ENCODE results near the gene ZNF362.

ZNF362 gene

DNA sequence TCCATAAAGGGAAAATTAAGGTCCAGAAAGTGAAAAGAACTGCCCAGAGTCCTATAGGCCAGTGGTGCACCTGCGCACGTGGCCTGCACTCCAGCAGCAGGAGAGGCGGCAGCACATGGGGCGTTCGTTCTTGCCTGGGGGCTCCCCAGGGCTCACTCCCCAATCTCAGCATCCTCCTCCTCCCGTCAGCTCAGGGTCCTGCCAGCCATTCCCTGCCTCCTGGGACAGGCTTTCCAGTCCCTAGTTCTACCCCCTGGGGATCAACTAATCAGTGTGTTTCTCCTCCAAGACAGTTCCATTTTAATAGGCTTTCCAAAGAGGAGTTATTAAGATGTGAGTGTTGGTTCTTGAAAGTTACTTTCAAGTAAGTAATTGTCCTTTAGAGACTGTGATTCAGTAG, 65.8 kb downstream of the ZNF362 start:
- in situ Hi-C loops (cut with MboI; ENCODE audit: low sequenced_read_pairs, unreplicated experiment): no loop called here
- no peak for DNase-seq (ENCODE audit: low spot score)
- TF ChIP-seq, protein P1, sequence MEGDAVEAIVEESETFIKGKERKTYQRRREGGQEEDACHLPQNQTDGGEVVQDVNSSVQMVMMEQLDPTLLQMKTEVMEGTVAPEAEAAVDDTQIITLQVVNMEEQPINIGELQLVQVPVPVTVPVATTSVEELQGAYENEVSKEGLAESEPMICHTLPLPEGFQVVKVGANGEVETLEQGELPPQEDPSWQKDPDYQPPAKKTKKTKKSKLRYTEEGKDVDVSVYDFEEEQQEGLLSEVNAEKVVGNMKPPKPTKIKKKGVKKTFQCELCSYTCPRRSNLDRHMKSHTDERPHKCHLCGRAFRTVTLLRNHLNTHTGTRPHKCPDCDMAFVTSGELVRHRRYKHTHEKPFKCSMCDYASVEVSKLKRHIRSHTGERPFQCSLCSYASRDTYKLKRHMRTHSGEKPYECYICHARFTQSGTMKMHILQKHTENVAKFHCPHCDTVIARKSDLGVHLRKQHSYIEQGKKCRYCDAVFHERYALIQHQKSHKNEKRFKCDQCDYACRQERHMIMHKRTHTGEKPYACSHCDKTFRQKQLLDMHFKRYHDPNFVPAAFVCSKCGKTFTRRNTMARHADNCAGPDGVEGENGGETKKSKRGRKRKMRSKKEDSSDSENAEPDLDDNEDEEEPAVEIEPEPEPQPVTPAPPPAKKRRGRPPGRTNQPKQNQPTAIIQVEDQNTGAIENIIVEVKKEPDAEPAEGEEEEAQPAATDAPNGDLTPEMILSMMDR (IDR thresholded peaks at IDR 0.05; ENCODE audit: borderline replicate concordance, control extremely low read depth, extremely low read depth, insufficient read depth, missing control alignments): no peak

DNA sequence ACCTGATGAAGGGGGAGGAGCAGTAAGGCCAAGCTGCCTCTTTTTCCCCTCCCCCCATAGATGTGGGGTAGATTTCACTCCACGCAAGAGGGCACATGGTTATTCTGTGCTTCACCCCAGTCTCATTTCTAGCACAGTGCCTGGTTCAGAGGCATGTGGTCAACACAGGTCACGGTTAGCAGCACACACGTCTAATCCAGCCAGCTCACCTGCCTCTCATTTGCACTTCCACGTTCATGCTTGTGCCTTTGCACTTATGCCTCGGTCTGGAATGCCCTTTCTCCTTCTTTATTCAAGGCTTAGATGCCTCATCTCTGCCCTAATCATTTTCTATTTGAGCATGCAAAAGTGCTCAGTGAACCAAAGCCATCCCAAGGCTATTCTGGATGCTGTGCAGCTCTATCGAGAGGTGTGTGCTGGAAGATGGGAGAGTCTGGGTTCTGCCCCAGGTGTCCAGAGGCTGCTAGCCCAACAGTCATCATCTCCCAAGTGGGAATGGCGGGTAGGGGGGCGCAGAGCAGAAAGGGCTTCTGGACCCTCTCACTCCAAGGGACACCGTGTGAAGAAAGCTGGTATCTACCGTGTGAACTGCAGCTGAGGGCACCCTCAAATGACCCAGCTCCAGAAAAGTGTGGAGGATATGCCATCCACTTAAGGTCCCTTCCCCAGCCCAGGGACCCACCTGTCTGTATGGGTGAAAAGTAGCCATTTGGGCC, 66.7 kb downstream of the ZNF362 start:
- TF ChIP-seq, protein P1 (IDR thresholded peaks at IDR 0.05; ENCODE audit: borderline replicate concordance, control extremely low read depth, extremely low read depth, insufficient read depth, missing control alignments): no peak
- in situ Hi-C loops (cut with MboI; ENCODE audit: low sequenced_read_pairs, unreplicated experiment): no loop called here
- DNase-seq (ENCODE audit: low spot score): no peak

DNA sequence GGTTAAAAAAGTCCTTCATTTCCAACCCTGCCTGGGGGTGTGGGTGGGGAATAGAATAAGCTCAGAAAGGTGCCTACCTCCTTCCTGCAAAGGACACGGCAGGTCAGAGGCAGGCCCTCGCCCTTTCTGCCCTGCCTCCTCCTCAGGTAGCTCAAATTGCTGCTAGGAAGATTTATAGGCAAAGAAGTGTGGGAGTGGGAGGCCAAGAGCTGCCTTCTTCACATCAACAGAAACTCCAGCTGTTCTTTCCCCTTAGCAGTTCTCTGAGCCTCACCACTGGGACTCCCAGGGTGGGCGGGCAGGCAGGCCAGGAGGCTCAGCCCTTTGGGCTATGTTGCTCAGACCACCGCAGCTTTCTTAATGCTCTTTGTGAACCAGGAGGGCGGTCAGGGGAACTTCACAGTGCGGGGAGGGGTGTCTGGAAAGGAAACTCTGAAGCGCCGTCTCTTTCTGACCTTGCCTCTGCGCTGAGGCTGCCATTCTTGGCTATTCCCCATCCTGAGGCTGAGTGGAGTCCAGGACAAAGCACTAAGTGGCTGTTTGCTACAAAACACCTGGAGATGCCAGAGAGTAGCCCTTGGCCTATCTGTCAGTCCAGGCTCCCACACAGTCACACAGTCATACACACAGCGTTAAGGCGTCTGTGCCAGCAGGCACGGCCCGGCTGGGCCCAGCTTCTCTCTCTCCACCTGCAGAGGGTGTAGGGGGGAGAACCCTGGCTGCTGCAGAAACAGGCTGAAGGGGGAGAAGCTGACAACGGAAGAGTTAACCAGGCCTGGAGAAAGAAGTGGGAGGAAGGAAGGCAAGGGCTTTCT, 67.6 kb downstream of the ZNF362 start:
- TF ChIP-seq, protein P1 (IDR thresholded peaks at IDR 0.05; ENCODE audit: borderline replicate concordance, control extremely low read depth, extremely low read depth, insufficient read depth, missing control alignments): no peak
- in situ Hi-C loops (cut with MboI; ENCODE audit: low sequenced_read_pairs, unreplicated experiment): no loop called here
- DNase-seq (ENCODE audit: low spot score): no peak

DNA sequence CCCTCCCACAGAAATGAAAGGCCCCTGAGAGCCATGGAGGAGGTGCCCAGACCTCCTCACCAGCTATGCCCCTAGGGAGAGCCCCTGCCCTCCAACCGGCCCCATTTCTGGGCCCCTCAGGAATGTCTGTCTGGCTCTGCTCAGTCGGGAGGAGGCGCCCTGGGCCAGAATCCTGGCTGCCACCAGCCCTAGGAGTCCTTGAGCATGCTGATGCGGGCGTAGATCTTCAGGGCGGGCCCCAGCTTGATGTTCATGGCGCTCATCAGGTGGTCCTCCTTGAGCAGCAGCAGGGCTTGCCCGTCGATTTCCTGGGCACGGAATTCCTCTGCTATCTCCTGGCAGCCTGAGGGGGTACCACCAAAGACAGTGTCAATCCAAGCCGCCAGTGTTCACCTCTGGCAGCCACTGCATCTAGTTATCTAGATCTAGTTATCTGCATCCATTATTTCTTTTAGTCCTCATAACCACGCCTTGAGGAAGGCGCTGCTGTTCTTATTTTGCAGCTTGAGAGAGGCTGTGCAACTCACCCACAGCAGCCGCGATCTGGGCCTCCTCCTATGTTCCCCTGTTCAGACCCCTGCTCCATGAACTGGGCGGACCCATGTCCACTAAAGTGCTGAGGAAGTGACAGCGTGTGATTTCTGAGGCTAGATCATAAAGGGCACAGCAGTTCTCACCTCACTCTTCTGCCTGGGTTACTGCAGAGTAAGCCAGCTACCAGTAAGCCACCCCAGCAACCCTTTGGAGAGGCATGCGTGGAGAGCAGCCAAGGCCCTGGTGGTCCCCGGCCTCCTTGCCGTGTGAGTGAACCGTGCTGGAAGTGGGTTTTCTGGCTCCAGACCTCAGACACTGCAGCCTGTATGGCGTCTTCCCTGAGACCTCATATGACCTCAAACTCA, 68.6 kb downstream of the ZNF362 start:
- TF ChIP-seq, protein P1 (IDR thresholded peaks at IDR 0.05; ENCODE audit: borderline replicate concordance, control extremely low read depth, extremely low read depth, insufficient read depth, missing control alignments): no peak
- no peak for DNase-seq (ENCODE audit: low spot score)
- in situ Hi-C loops (cut with MboI; ENCODE audit: low sequenced_read_pairs, unreplicated experiment): no loop called here

DNA sequence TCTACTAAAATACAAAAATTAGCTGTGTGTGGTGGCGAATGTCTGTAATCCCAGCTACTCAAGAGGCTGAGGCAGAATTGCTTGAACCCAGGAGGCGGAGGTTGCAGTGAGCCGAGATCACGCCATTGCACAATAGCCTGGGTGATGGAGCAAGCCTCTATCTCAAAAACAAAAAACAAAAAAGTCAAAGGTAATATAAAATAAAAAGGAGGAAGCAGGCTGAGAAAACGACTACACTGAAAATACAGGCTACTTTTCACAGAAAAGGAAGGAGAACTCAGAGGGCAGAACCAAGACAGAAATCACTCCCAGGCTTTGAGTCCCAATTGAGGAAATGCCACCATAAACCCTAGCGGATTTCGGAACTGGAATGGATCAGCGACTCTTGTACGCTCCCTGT, 70.5 kb downstream of the ZNF362 start:
- TF ChIP-seq, protein P1 (IDR thresholded peaks at IDR 0.05; ENCODE audit: borderline replicate concordance, control extremely low read depth, extremely low read depth, insufficient read depth, missing control alignments): no peak
- in situ Hi-C loops (cut with MboI; ENCODE audit: low sequenced_read_pairs, unreplicated experiment): no loop called here
- DNase-seq (ENCODE audit: low spot score): no peak

All from GM13976 (cell line).